ENCODE data around the gene DMTF1. TPM values are rescaled to one million over a fixed set of nuclear protein-coding genes. Genes with fewer than 3 reads are reported as not detected.

The DMTF1 gene
- total RNA-seq, 1 experiment from 2014 or later: 90.5 TPM

DNA sequence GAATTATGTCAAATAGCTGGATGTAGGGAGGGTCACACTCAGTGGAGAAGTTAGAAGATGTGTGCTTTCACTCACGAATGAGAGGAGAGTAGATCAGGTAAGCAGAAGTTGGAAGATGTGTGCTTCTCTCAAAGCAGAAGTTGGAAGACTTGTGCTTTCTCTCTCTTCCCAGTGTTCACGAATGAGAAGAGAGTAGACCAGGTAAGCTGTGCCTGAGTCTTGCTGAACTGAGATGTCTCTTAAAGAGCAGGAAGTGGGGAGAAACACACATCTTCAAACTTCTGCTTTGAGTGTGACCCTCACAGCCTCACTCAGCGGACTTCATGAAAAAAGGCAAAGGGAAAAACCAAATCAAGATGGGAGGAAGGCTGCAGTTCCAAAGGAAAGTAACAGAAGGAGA lies 74.2 kb downstream of the DMTF1 start:
- intact Hi-C loops (cut with micrococcal nuclease; ENCODE audit: unreplicated experiment): no loop called here
- no TSS peak for BruUV-seq (replicated peaks)
- ChIA-PET POLR2A (ENCODE audit: low non-redundant PET) (no interaction called here), CTCF (no interaction called here)
- no peak for DNase-seq (ENCODE audit: low spot score)
- Histone ChIP-seq H3K9me3 (ENCODE audit: low read depth, low read length, poor library complexity, severe bottlenecking) (no peaks in the 10 kb centered on the region), H3K36me3 (ENCODE audit: insufficient read depth, low read length, poor library complexity, severe bottlenecking) (no peaks in the 10 kb centered on the region), H3K27me3 (replicated peaks; ENCODE audit: insufficient read depth, low read depth, low read length, poor library complexity) (peaks cover 21% of the 10 kb centered on the region), H3K4me3 (ENCODE audit: low read depth, low read length, poor library complexity, severe bottlenecking) (no peak overlapping the region), H3K4me1 (ENCODE audit: insufficient read depth, low read length, poor library complexity, severe bottlenecking) (no peaks in the 10 kb centered on the region), H3K27ac (ENCODE audit: low read depth, low read length, poor library complexity, severe bottlenecking) (no peak overlapping the region)
- TF ChIP-seq EZH2 (IDR thresholded peaks at IDR 0.05; ENCODE audit: borderline replicate concordance, low read depth, low read length, poor library complexity, severe bottlenecking) (no peak), CTCF (conservative IDR thresholded peaks at IDR 0.05; ENCODE audit: low read depth, low read length) (no peak)

DNA sequence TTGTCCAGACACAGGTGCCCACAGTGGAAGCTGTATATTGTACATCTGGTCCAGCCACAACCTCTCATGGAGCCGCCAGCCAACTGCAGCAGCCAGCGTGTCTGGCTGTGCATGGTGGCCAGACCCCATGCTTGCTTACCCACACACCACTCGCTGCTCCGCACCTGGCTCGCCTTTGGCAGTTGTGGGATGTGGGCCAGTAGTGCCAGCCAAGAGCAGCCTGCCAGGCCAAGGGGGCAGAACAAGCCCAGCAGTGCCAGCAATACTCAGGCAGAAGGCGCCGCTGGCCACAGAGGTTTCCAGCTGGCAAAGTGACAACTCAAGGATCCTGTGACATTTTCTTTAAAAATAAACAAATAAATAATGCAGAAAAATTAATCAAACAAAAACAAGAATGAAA lies 79.0 kb downstream of the DMTF1 start:
- H3K9me3 ChIP-seq (ENCODE audit: low read depth, low read length, poor library complexity, severe bottlenecking): no peaks in the 10 kb centered on the region
- DNase-seq (ENCODE audit: low spot score): no peak
- no peak overlapping the region for H3K27ac ChIP-seq (ENCODE audit: low read depth, low read length, poor library complexity, severe bottlenecking)
- no peak for TF ChIP-seq EZH2 (IDR thresholded peaks at IDR 0.05; ENCODE audit: borderline replicate concordance, low read depth, low read length, poor library complexity, severe bottlenecking)
- TF ChIP-seq CTCF (conservative IDR thresholded peaks at IDR 0.05; ENCODE audit: low read depth, low read length): no peak
- no TSS peak for BruUV-seq (replicated peaks)
- intact Hi-C loops (cut with micrococcal nuclease; ENCODE audit: unreplicated experiment): loop anchor here (10.0 kb wide), 1 partner anchor 176 kb away; the partner anchor contains the start of gene ELAPOR2
- peaks cover 3% of the 10 kb centered on the region for H3K27me3 ChIP-seq (replicated peaks; ENCODE audit: insufficient read depth, low read depth, low read length, poor library complexity)
- ChIA-PET CTCF (no interaction called here), POLR2A (ENCODE audit: low non-redundant PET) (no interaction called here)
- H3K4me1 ChIP-seq (ENCODE audit: insufficient read depth, low read length, poor library complexity, severe bottlenecking): no peaks in the 10 kb centered on the region
- no peaks in the 10 kb centered on the region for H3K36me3 ChIP-seq (ENCODE audit: insufficient read depth, low read length, poor library complexity, severe bottlenecking)
- no peak overlapping the region for H3K4me3 ChIP-seq (ENCODE audit: low read depth, low read length, poor library complexity, severe bottlenecking)

GRCh38 chr7:87231711-87232110 lies 79.5 kb downstream of the DMTF1 start:
- ChIA-PET POLR2A (ENCODE audit: low non-redundant PET) (no interaction called here), CTCF (no interaction called here)
- H3K36me3 ChIP-seq (ENCODE audit: insufficient read depth, low read length, poor library complexity, severe bottlenecking): no peaks in the 10 kb centered on the region
- H3K27me3 ChIP-seq (replicated peaks; ENCODE audit: insufficient read depth, low read depth, low read length, poor library complexity): peaks cover 3% of the 10 kb centered on the region
- H3K27ac ChIP-seq (ENCODE audit: low read depth, low read length, poor library complexity, severe bottlenecking): no peak overlapping the region
- no peak overlapping the region for H3K4me3 ChIP-seq (ENCODE audit: low read depth, low read length, poor library complexity, severe bottlenecking)
- DNase-seq (ENCODE audit: low spot score): no peak
- TF ChIP-seq EZH2 (IDR thresholded peaks at IDR 0.05; ENCODE audit: borderline replicate concordance, low read depth, low read length, poor library complexity, severe bottlenecking) (no peak), CTCF (conservative IDR thresholded peaks at IDR 0.05; ENCODE audit: low read depth, low read length) (no peak)
- intact Hi-C loops (cut with micrococcal nuclease; ENCODE audit: unreplicated experiment): loop anchor here (10.0 kb wide), 1 partner anchor 177 kb away; the partner anchor contains the start of gene ELAPOR2
- BruUV-seq (replicated peaks): no TSS peak
- H3K4me1 ChIP-seq (ENCODE audit: insufficient read depth, low read length, poor library complexity, severe bottlenecking): no peaks in the 10 kb centered on the region
- H3K9me3 ChIP-seq (ENCODE audit: low read depth, low read length, poor library complexity, severe bottlenecking): no peaks in the 10 kb centered on the region
